HL-60/S4 treated with phorbol 12-myristate 13-acetate at 8.2 ng/mL for 4 days and 3 days (cell line): Measurements from ENCODE around the gene SAP30BP.

Source experiments
- in situ Hi-C: fragments of 300-500 bp; cut with MboI; formaldehyde crosslinking; loops from 2 replicates; pipeline ENCODE4 v1.15.0; 2022; ENCODE audit warnings: low sequenced_read_pairs

The SAP30BP gene

DNA sequence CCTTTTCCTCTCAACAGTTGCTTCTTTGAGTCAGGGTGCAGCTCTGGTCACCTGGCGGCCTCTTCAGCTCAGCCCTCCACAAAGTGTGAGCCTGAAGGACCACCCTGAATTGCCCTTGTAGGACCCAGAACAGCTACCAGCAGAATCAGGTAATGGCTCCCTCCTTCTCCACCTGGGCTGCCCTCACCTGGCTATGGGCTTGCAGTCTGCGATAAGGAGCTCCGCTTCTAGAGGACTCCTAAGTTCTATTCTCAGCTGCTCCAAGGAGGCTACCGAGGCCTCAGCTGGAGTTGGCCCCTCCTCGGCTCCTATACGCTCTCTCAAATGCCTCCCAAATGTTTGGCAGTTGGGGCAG lies 20.5 kb upstream of the SAP30BP start:
- in situ Hi-C loops = no loop called here

GRCh38 chr17:75647061-75647460 lies 20.1 kb upstream of the SAP30BP start:
- in situ Hi-C loops = no loop called here

DNA sequence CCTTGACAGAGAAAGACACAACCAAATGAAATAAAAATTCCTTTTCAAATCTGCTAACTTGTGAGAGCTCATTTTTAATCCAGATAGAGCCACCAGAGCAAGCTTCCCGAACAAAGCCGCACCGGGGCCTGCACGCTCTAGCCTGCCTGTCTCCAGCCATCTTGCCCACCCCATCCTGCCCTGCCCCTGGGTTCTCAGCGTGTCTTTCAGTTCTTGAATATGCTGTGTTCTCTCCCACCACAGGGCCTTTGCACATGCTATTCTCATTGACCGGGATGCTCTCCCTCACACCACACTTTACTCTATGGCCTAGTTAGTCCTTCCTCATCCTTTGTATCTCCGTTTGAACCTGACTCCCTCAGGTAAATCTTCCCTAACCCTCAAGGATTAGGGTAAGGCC lies 19.2 kb upstream of the SAP30BP start:
- in situ Hi-C loops = no loop called here

GRCh38 chr17:75649687-75650086 lies 17.5 kb upstream of the SAP30BP start:
- in situ Hi-C loops = no loop called here

GRCh38 chr17:75650874-75651273 lies 16.3 kb upstream of the SAP30BP start:
- in situ Hi-C loops = no loop called here

DNA sequence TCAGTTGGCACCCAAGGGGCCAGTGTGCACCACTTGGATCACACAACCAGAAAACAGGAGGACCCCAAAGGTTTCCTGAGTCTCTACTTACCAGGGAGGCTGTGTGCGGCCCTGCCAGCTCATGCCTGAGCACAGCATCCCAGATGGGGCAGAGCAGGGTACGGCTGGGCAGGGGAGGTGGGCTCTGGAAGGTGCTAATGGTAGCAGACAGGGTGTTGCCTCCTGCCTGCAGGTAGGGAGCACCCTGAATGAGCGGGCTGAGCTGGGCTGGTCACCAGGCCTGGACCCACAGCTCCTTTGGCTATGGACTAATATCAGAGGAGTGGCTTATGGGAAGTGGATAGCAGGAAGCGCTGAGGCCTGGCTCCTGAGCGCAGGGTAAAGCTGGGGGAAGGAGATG lies 14.8 kb upstream of the SAP30BP start:
- in situ Hi-C loops = no loop called here

- in situ Hi-C loops = no loop called here
Observed at GRCh38 chr17:75652934-75653549, 14.1 kb upstream of the SAP30BP start.

- in situ Hi-C loops = no loop called here
Observed at GRCh38 chr17:75654176-75654575, 13.0 kb upstream of the SAP30BP start.

- in situ Hi-C loops = no loop called here
Observed at GRCh38 chr17:75658237-75658636, 8.9 kb upstream of the SAP30BP start.

- in situ Hi-C loops = no loop called here
Observed at GRCh38 chr17:75661531-75661930, 5.6 kb upstream of the SAP30BP start.

GRCh38 chr17:75662511-75662910 lies 4.6 kb upstream of the SAP30BP start:
- in situ Hi-C loops = no loop called here

- in situ Hi-C loops = no loop called here
Observed at GRCh38 chr17:75664099-75664549, 3.0 kb upstream of the SAP30BP start.

- in situ Hi-C loops = no loop called here
Observed at GRCh38 chr17:75665981-75666380, 1.2 kb upstream of the SAP30BP start.

DNA sequence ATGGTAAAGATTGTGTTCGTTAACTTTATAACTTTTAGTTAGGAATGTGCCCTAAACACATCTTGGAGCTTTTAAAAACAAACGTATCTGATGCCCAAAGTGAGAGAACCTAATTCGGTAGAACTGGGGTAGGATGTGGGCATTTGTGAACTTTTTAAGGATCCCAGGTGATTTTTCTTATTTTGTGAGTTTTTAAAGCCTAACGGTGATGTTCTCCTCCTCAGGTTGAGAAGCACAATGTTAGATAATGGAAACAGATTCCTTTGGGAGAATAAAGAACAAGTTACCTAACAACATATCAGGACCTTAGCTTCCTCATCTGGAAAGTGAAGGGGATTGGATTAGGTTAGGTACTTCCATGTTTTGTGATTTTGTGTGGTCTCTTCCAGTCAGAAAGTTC lies 687 bp downstream of the SAP30BP start:
- in situ Hi-C loops = no loop called here

DNA sequence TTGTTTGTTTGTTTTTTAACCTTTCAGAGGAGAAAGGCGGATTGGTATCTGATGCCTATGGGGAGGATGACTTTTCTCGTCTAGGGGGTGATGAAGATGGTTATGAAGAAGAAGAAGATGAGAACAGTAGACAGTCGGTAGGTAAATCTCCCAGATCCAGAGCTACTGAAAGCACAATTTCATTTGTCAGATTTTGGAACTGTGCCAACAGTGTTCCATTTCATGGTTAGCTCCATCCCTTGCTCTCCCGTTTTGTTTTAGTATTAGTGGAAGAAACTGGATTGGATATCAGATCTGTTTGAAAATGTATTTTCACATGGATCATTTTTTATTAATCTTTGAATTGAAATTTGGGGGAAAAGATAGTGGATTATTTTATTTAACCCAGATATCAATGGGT lies 1.4 kb downstream of the SAP30BP start:
- in situ Hi-C loops = no loop called here

DNA sequence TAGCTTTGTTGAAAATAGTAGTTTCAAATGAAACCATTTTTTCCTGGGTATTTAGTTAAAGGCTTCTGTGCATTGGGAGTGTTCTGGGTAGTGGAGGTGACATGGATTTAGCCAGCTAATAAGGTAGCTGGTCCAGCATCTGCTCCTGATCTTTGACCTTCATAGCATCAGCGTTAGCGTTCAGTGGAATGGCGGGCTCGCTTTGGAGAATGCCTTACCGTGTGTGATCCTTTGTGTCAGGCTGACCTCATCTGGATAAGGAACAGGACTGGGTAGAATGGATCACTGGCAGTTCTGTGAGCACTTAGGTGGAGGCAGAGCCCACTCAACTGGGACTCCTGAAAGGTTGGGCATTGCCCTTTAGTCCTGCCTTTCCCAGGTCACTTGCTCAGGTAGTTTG lies 3.7 kb downstream of the SAP30BP start:
- in situ Hi-C loops = no loop called here

GRCh38 chr17:75672011-75672410 lies 4.9 kb downstream of the SAP30BP start:
- in situ Hi-C loops = no loop called here

GRCh38 chr17:75673487-75673886 lies 6.3 kb downstream of the SAP30BP start:
- in situ Hi-C loops = no loop called here

- in situ Hi-C loops = no loop called here
Observed at GRCh38 chr17:75676461-75676860, 9.3 kb downstream of the SAP30BP start.

DNA sequence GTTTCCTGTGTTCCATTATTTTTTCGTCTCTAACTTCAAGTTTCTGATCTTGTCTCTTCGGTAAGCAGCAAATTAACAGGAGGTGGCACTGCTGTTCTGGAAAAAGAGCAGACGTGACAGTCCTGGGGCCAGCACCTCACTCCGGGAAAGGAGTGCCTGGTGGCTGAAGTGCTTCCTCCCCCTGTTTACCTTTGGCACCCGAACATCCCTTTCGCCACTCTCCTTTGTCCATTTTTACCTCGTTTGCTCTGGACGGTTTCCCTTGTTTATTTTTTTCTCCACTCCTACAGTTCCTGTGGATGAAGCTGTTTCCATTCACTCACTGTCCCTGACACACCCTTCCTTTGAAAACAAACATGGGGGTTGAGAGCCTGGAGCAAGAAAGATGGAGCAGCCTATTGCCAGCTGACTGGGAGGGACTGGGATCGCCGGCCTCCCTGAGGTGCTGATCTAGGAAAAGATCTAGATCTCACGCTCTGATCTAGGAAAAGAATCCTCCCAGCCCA lies 12.6 kb downstream of the SAP30BP start:
- in situ Hi-C loops = no loop called here

DNA sequence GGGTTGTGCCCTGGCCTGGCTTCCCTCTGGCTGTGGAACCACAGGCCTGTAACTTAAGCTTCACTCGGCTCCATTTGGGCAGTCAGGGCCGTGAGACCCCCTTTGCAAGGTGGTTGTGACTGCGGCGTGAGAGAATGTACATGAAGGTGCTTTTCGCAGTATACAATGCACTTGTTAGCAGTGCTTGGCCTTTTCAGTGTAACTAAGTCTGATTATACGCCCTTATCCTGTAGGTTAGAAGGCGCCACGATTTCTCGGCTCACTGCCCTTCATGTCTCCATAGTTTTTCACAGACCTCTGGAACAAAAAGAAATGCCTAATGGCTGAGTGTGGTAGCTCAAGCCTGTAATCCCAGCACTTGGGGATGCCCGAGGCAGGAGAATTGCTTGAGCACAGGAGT lies 13.3 kb downstream of the SAP30BP start:
- in situ Hi-C loops = no loop called here

- in situ Hi-C loops = no loop called here
Observed at GRCh38 chr17:75681289-75681688, 14.2 kb downstream of the SAP30BP start.

DNA sequence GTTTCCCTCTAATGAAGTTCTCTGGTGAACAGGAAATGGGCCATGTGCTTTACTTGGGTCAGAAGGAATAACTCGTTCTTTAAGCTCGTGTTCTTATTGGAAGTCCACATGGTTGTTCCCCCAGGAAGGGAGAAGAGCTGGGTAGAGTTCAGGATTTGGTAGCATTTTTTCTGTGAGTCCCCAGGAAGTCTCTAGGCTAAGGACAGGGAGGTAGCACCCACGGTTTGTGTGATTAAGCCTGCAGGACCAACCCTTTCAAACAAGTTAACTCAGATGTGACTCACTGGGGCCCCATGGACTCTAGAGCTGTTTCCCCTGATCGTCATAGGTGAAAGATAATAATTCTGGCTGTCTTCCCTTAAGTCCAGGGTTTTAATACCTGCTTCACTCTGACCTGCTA lies 16.4 kb downstream of the SAP30BP start:
- in situ Hi-C loops = no loop called here
